Stimulated activated CD8-positive, alpha-beta memory T cell treated with anti-CD3 and anti-CD28 coated beads, Interleukin-4, amount 100 ng/mL, for 4 hours (primary cell): ENCODE measurements around the gene CACNA1A.
A peak's percentile ranks its signal among the peaks of the same experiment; 100 is the strongest.
"Not testable (repeated sequence)": the region's sequence is repeated elsewhere in the genome, so short reads cannot be mapped to it uniquely, and the experiment has no call there.

Experiments
- DNase-seq, 2 donors: peaks; one replicate each; pipeline ENCODE4 v3.0.0-alpha.2; 2020; ENCODE audit warnings: low read depth in 2 of 2, low spot score in 1 of 2

The CACNA1A gene

DNA sequence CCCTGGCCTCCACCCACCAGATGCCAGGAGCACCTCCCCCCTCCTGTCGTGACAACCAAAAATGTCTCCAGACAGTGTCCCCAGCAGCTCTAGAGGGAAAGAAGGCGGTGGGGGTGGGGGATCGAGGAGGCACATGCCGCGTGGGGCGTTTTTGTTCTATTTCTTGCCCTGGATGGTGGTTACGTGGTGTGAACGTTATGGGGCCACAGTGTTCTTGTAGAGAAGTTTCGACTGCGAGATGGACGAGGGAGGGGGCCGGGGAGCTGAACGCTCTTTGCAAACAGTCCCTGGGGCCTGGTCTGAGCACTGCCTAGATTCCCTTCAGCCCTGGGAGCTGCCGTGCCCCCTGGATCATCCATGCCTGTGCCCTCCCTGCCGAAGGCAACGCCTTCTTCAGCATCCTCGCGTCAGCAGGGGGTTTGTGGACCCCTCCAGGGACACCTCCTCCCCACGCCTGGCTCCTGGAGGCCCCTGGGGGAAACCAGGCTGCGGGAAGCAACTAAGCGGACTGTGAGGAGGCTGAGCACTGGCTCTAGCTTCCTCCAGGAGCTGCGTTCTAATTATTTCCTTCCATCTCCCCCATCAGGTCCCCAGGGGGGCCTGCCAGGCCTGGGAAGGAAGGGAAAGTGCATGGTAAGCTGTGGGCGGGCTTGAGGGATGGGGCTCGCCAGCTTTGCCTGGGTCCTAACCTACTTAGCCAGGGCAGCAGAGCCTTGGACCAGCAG is 224.6 kb downstream of the CACNA1A start:
- DNase-seq: no peak

DNA sequence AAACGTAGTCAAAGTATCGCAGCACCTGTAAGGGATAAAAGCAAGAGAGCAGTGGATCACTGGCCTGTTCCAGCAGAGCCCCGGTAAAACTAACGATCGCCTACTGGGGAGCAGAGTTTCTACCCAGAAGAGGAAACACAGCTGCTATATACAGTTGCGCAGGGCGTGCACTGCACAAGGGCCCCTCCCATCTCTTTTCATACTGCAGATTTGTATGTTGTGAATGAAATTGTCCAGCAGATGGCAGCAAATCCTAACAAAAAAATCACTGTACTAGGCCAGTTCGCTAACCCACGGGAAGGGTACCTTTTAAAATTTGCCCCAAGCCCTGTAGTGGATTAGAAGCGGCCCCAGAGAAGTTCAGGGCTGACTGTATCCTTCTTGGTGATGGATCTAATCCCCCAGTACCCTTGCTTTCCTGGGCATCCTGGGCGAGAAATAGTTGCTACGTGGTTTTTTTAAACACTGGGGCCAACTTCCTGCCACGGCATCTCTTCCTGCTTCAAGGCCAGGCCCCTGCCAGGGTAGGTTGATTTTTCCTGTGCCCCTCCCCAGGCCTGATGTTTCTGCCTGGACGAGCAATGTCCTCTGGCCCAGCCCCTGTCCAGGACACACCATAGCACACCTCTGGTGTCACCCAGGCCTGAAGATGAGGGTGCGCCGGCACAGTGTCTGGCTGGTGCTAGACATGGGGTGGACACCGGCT is 229.0 kb downstream of the CACNA1A start:
- peak; percentile 14 to 20 for DNase-seq

GRCh38 chr19:13275016-13275722 is 231.1 kb downstream of the CACNA1A start:
- DNase-seq: no peak

GRCh38 chr19:13270514-13271105 is 235.7 kb downstream of the CACNA1A start:
- no peak for DNase-seq

DNA sequence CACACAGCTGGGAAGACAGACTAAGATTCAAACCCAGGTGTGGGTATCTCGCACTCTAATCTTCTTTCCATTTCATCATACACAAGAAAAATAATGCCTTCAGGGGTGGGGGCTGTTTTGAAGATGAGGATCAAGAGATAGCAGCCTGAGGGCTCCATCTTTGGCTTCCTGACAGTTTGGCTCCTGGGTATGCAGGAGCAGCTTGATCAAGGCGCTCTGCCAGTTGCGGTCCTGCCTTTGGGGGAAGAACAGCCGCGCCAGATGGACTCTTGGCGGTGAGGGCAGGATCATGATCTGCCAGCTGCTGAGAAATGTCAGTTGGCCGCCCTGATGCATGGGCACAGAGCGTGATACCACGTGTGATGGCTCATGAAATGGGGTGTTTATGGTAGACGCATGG is 236.9 kb downstream of the CACNA1A start:
- DNase-seq: no peak

DNA sequence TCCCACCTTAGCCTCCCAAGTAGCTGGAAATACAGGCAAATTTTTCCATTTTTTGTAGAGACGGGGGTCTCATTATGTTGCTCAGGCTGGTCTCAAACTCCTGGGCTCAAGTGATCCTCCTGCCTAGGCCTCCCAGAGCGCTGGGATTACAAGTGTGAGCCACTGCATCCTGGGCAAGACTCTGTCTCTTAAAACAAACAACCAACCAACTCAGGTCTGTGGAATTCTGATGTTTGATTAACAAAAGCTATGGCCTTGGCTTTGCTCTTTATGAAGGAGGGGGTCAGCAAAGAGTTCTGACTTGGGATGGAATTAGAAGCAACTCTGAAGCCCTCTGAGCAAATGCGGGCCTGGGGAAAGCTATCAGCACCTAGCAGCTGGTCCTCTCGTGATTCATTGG is 238.4 kb downstream of the CACNA1A start:
- no peak for DNase-seq

DNA sequence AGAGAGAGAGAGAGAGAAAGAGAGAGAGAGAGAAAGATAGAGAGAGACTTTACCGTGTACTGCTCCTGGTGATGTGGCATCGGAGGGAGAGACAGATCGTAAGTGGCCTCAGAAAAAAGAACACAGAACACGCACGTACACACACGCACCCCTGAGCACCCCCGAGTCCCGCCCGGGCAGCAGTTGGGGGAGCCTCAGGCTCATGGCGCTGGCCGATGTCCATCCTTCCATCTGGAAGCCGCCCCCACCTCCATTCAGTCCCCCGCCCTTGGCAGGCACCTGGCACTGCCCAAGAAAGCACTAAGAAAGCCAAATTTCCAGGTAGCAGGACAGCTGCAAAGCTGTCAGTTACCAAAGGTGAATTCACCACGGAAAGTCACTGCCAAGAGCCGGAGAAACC is 239.1 kb downstream of the CACNA1A start:
- DNase-seq: no peak

- DNase-seq: no peak
Measured at GRCh38 chr19:13262450-13262849, 243.8 kb downstream of the CACNA1A start.

DNA sequence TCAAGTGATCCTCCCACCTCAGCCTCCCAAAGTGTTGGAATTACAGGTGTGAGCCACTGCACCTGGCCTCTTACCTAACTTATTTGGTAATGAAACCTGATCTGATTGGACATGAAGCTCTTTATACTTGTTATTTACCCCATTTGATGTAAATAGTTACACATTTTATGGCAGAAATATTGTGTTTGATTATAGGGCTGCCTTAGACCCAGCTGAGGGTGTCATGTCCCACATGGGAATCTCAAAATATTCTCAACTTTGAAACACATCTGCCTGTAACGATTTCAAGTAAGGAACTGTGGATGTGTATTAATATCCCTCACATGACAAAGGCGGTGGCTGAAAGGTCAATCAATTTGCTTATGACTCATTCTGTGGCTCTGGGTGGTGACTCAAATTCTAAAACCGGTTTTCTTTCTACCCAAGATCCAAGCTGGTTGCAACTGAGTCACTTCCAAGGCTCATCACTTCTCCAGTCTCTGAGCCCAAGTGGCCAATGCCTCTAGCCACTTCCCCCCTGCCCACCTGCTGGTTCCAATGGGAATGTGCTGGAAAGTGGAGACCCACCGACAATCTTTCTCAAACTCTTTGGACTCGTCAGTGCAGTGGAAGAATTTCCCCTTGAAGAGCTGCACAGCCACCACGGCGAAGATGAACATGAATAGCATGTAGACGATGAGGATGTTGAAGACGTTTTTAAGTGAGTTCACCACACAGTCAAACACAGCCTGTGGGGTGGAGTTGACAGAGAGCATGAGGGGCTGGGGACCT is 245.2 kb downstream of the CACNA1A start:
- DNase-seq: no peak

DNA sequence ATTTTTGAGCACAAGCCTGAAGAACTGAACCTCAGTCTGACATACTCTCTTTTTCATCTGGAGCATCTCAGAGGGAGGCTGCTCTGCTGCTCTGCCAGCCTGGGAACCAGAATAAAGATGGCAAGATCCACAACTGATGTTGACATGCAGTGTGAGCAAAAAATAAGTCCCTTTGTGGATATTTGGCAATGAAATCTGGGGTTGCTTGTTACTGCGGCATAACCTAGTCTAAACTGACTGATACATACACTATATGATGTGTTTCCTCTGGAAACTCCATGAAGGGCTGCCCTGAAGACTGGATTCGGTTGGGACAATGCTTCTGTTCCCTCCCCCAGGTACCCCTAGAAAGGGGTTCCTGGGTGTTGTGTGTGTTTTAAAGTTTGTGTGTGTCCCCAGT is 249.4 kb downstream of the CACNA1A start:
- DNase-seq: no peak

GRCh38 chr19:13256398-13256797 is 249.9 kb downstream of the CACNA1A start:
- DNase-seq: not testable (repeated sequence)

DNA sequence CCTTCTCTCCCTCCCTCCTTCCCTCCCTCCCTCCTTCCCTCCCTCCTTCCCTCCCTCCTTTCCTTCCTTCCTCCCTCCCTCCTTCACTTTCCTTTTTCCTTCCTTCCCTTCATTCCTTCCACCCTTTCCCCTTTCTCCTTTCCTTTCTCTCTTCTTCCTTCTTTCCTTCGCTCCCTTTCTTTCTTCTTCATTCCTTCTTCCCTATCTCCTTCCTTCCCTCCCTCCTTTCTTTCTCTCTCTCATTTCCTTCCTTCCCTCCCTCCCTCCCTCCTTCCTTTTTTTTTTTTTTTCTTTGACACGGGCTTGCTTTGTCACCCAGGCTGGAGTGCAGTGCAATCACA is 250.6 kb downstream of the CACNA1A start:
- DNase-seq: no peak

GRCh38 chr19:13255041-13255718 is 251.1 kb downstream of the CACNA1A start:
- DNase-seq: no peak

DNA sequence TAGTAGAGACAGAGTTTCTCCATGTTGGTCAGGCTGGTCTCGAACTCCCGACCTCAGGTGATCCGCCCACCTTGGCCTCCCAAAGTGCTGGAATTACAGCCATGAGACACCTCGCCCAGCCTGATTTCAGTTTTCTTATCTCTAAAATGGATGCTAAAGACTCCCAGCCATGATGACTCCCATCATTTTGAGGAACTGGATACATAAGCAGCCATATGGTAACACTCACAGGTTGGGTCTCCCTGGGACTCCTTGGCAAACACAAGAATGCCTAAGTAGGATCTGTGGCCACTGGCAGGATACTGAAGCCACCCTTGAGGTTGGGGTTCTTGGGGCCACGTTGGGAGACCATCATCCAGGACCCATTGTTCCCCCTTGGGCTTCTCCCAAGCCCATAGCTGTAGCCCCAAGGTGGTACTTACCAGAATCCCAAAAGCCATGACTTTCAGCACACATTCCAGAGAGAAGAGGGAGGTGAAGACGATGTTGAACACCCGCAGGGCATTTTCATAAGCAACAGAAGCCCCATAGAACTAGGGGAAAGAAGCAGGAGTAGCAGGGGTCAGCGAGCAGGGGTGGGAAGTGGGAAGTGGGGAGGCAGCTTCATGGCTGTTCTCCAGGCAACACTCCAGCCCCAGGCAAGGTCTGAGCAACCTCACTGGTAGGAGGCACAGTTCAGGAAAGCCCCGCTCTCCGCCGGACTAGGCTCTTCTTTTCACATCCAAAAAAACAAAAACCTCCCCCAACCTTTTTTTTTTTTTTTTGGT is 253.5 kb downstream of the CACNA1A start:
- DNase-seq: no peak

DNA sequence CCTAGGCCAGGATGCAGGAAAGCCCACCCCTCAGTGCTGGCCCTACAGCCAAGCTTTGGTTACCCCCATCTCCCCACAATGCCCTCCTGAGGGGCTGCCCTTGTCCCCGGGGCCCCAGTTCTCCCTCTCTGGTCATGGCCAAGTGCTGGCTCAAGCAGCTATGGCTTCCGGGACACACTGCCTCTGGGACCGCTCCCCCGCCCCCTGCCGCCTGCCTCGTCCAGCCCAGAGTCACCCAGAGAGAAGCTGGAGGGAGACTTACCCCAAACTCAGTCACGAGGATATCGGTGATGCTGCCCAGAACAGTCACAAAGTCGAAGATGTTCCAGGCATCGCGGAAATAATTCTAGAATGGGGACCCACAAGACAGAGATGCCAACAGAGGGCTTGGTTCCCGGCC is 261.4 kb downstream of the CACNA1A start:
- no peak for DNase-seq

DNA sequence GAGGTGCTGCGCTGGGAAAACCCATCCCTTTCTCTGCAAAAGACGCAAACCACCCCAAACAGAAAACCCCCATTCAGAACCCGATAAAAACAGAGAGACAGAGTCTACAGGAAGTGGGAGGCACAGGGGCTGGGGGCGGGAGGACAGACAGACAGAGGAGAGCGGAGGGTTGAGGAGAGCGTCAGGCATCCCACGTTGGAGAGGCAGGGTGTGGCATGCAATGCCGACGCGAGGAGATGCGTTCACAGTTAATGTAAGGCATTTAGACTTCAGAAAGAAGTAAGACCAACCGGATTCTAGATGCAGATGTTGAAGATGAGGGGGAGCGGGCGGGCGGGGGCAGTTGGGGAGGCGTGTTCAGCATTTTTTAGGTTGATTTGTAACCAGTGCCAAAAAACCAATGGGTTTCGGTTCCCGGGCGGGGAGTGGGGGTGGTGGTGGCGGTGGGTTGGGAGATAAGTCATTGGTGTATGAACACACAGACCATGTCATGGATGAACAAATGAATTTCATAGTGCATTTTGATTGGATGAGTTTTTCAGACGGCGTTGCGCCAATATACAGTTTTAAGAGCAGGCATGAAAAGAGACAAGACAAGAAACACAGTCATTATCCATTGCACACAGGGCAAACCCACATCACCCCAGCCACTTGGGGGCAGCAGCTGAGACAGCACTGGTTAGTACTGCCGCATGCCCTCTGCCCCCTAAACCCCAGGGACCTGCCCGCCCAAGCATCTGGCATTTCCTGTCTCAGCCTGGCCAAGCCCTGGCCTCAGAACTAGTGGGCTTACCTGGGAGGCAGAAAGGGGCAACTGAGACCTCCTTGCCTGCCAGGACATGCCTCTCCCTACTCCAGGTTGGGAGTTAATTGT is 264.8 kb downstream of the CACNA1A start:
- DNase-seq: peak; percentile 21 to 27

- DNase-seq: no peak
Measured at GRCh38 chr19:13240312-13241022, 265.8 kb downstream of the CACNA1A start.

DNA sequence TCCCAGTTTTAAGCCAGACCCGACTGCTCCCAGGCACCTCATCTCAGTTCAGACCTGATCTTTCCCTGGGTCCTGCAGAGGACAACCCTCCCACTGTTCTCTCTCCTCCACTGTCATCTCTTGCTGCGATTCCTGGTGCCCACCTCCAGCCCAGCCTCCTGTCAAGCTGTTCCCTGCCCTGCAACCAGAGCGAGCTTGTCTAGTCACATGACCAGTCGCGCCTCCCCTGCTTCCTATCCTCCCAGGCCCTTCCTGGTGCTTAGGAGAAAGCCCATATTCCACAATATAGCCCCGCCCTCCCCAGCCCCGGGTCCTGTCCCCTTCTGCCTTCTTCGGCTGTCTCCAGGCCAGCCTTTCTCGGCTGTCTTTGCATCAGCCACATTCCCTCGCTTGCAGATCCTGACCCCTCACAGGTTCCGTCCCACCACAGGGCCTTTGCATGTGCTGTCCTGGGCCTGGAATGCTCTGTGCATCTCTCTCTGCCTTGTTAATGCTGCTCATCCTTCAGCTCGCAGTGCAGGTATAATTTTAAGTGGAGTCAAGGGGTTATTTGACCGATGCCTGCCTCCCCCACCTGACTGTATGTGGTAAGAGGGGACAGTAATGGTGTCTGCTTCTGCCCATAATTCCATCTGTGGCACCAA is 267.3 kb downstream of the CACNA1A start:
- no peak for DNase-seq
